Ishikawa (cell line): ENCODE measurements around the gene MON1A.
A peak's percentile ranks its signal among the peaks of the same experiment; 100 is the strongest.

Experiments used
- CEBPB ChIP-seq: IDR thresholded peaks from 2 replicates; pipeline ENCODE4 v1.6.1; 2012
- CREB1 ChIP-seq: IDR thresholded peaks from 2 replicates; pipeline ENCODE4 v1.6.1; 2012; ENCODE audit warnings: low read depth
- EGR1 ChIP-seq: IDR thresholded peaks from 2 replicates; pipeline ENCODE4 v1.6.1; 2012
- EP300 ChIP-seq: IDR thresholded peaks from 2 replicates; pipeline ENCODE4 v1.6.1; 2012; ENCODE audit warnings: borderline replicate concordance
- FOXM1 ChIP-seq: IDR thresholded peaks from 2 replicates; pipeline ENCODE4 v1.6.1; 2012; ENCODE audit warnings: low read depth, borderline replicate concordance
- NFIC ChIP-seq: IDR thresholded peaks from 2 replicates; pipeline ENCODE4 v1.6.1; 2012
- RAD21 ChIP-seq: IDR thresholded peaks from 2 replicates; pipeline ENCODE4 v1.6.1; 2012; ENCODE audit warnings: low read depth
- REST ChIP-seq: IDR thresholded peaks from 2 replicates; pipeline ENCODE4 v1.6.1; 2012; ENCODE audit warnings: low read depth, mild to moderate bottlenecking
- TAF1 ChIP-seq: IDR thresholded peaks from 2 replicates; pipeline ENCODE4 v1.6.1; 2012; ENCODE audit warnings: low read depth, mild to moderate bottlenecking
- TCF12 ChIP-seq: IDR thresholded peaks from 2 replicates; pipeline ENCODE4 v1.6.1; 2012; ENCODE audit warnings: low read depth
- TEAD4 ChIP-seq: IDR thresholded peaks from 2 replicates; pipeline ENCODE4 v1.6.1; 2012
- YY1 ChIP-seq: IDR thresholded peaks from 2 replicates; pipeline ENCODE4 v1.6.1; 2012; ENCODE audit warnings: low read depth
- ZBTB7A ChIP-seq: IDR thresholded peaks from 2 replicates; pipeline ENCODE4 v1.6.1; 2012; ENCODE audit warnings: low read depth
- TF ChIP-seq, protein P1 (sequence below): IDR thresholded peaks from 2 replicates; pipeline ENCODE4 v1.6.1; 2012
- TF ChIP-seq, protein P2 (sequence below): IDR thresholded peaks from 2 replicates; pipeline ENCODE4 v1.6.1; 2012

Gene MON1A

DNA sequence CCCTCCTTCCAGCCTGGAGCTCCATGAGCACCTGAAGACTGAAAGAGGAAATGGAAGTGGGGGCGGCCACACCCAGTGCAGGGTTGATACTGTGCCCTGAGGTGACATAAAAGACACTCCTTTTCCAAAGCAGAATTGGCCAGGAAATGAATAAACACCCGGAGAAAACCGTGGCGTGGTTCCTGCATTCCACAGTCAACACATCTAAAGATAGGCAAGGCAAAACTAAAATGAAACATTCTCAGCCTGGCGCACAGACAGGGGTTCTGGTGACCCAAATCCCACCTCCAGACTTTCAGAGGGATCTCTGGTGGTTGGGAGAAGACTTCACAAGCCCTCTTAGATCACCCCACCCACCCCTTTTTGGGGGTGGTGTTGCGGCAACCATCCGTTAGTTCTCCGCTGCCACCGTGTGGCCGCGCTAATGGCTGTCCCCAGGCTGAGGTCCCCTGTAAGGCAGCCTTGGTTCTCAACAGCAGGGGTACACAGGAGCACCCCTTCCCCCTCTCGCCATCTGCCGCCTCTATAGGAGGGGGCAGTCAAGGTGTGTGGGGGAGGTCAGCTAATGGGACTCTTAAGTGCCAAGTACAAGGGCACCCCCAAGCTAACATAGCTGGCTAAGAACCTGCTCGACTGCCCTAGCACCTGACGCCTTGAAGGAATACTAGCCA lies 23.4 kb downstream of the MON1A start:
- TF ChIP-seq CREB1, result no peak
- TF ChIP-seq NFIC, result no peak
- TF ChIP-seq ZBTB7A, result peak; percentile 45; the same call in 1 of the 2 replicates
- peak; percentile 75 for TF ChIP-seq RAD21

DNA sequence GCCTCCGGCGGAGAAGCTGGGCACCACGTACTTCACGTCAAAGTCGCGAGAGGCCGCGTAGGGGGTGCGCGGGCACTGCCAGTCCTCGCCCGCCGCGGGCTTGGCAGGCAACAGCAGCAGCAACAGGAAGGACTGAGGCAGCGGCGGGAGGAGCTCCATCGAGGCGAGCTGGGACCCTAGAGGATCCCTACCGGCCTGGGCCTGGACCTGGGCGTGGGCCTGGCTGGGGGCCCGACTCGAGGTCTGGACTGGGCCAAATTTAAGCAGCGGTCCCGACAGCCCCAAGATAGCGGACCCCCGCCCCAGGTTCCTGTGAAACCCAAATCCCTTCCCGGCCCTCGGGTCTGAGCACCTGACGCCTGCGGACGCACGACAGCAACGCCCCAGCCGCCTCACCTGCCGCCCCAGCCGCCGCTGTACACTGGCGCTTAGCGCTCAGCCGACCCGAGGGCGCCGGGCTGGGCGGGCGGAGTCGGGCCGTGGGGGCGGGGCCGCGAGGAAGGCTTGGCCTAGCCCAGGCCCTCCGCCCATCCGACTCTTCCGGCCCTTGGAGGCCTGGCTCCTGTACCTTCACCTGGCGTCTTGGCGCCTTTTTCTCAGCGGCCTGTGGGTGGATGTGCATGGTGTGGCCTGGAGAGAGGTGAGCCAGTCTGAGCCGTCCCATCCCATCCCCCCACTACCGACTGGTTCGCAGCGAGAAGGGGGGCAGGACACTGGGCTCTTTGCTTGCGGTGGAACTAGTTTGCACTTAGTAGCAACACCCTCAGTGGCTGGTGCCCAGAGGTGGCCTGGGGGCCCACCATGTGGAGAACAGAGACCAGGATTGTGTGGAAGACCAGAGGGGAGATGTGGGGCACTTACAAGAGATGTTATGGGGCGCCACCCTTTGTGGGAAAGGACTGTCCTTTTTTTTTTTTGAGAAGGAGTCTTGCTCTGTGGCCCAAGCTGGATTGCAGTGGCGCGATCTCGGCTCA lies 25.9 kb downstream of the MON1A start, which contains the start of gene MST1R:
MST1R (minus strand) TSS at position 423 of the 974 bp plus-strand sequence; CDS start at position 159, 264 bp downstream.
- TF ChIP-seq EGR1 (0 out of 2 replicates have a peak, but pooled peaks have one; percentile 17), REST (no peak), CEBPB (no peak), NFIC (peak; percentile 13; the same call in 1 of the 2 replicates), TAF1 (peak; percentile 59), ZBTB7A (no peak)
- TF ChIP-seq, protein P1, sequence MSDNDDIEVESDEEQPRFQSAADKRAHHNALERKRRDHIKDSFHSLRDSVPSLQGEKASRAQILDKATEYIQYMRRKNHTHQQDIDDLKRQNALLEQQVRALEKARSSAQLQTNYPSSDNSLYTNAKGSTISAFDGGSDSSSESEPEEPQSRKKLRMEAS, result peak; percentile 83
- TF ChIP-seq, protein P2, sequence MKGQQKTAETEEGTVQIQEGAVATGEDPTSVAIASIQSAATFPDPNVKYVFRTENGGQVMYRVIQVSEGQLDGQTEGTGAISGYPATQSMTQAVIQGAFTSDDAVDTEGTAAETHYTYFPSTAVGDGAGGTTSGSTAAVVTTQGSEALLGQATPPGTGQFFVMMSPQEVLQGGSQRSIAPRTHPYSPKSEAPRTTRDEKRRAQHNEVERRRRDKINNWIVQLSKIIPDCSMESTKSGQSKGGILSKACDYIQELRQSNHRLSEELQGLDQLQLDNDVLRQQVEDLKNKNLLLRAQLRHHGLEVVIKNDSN, result no peak

- no peak for TF ChIP-seq YY1
- no peak for TF ChIP-seq NFIC
- TF ChIP-seq FOXM1, result no peak
- TF ChIP-seq EP300, result no peak
- TF ChIP-seq TAF1, result no peak
- TF ChIP-seq EGR1, result no peak
- no peak for TF ChIP-seq ZBTB7A
- no peak for TF ChIP-seq REST
Observed at GRCh38 chr3:49902511-49903345, 26.9 kb downstream of the MON1A start.

- TF ChIP-seq EGR1 (no peak), TCF12 (no peak)
Observed at GRCh38 chr3:49901366-49902339, 28.0 kb downstream of the MON1A start.

GRCh38 chr3:49900491-49901153 lies 29.0 kb downstream of the MON1A start:
- no peak for TF ChIP-seq EGR1
- TF ChIP-seq, protein P1, result peak; percentile 87
- no peak for TF ChIP-seq YY1
- TF ChIP-seq, protein P2, result no peak
- peak; percentile 64; the same call in 1 of the 2 replicates for TF ChIP-seq EP300
- no peak for TF ChIP-seq CREB1
- TF ChIP-seq FOXM1, result peak; percentile 36; the same call in 1 of the 2 replicates
- TF ChIP-seq TEAD4, result peak; percentile 56; the same call in 1 of the 2 replicates
- TF ChIP-seq RAD21, result no peak
- TF ChIP-seq NFIC, result peak; percentile 63; the same call in 1 of the 2 replicates
- no peak for TF ChIP-seq ZBTB7A
- TF ChIP-seq TAF1, result no peak
- no peak for TF ChIP-seq REST
- TF ChIP-seq TCF12, result peak; percentile 77
